ENCODE measurements around the gene SCT.

DNA sequence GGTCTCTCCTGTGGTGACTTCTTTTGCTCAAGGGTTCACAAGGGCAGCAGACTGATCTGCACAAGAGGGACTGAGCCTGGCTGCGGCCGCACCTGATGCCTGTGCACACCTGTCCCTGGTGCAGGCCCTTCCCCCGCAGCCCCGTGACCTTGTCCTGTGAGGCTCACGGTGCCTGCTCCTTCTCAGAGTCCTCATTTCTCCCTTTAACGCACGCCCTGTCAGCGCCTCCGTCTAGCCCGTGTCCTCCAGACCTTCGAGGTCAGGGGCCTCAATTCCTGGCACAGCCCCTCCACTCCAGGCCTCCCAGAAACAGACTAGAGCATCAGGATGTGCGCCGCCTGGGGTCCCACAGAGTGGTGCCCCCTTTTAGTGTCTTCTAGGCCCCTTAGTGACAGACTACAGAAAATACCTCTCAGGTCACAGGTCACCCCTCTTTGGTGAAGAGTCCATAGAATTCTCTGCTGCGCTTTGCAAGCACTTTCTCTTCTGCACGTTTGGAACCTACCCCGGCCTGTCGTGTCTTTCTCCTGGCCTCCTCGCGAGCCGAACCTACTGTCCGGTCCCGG is 9.0 kb upstream of the SCT start:
- TF ChIP-seq, protein P1, sequence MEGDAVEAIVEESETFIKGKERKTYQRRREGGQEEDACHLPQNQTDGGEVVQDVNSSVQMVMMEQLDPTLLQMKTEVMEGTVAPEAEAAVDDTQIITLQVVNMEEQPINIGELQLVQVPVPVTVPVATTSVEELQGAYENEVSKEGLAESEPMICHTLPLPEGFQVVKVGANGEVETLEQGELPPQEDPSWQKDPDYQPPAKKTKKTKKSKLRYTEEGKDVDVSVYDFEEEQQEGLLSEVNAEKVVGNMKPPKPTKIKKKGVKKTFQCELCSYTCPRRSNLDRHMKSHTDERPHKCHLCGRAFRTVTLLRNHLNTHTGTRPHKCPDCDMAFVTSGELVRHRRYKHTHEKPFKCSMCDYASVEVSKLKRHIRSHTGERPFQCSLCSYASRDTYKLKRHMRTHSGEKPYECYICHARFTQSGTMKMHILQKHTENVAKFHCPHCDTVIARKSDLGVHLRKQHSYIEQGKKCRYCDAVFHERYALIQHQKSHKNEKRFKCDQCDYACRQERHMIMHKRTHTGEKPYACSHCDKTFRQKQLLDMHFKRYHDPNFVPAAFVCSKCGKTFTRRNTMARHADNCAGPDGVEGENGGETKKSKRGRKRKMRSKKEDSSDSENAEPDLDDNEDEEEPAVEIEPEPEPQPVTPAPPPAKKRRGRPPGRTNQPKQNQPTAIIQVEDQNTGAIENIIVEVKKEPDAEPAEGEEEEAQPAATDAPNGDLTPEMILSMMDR (conservative IDR thresholded peaks at IDR 0.05; ENCODE audit: low read depth in 2 of 2), result no peak
- no peak for TF ChIP-seq POLR2AphosphoS5 (IDR thresholded peaks at IDR 0.05; ENCODE audit: low read depth)
- no peak for TF ChIP-seq NANOG (IDR thresholded peaks at IDR 0.05; ENCODE audit: borderline replicate concordance)
- TF ChIP-seq EZH2 (IDR thresholded peaks at IDR 0.05; ENCODE audit: low read depth, unreplicated experiment), result peak; percentile 61
- no peak for TF ChIP-seq ETS1 (IDR thresholded peaks at IDR 0.05)
- TF ChIP-seq, protein P2, sequence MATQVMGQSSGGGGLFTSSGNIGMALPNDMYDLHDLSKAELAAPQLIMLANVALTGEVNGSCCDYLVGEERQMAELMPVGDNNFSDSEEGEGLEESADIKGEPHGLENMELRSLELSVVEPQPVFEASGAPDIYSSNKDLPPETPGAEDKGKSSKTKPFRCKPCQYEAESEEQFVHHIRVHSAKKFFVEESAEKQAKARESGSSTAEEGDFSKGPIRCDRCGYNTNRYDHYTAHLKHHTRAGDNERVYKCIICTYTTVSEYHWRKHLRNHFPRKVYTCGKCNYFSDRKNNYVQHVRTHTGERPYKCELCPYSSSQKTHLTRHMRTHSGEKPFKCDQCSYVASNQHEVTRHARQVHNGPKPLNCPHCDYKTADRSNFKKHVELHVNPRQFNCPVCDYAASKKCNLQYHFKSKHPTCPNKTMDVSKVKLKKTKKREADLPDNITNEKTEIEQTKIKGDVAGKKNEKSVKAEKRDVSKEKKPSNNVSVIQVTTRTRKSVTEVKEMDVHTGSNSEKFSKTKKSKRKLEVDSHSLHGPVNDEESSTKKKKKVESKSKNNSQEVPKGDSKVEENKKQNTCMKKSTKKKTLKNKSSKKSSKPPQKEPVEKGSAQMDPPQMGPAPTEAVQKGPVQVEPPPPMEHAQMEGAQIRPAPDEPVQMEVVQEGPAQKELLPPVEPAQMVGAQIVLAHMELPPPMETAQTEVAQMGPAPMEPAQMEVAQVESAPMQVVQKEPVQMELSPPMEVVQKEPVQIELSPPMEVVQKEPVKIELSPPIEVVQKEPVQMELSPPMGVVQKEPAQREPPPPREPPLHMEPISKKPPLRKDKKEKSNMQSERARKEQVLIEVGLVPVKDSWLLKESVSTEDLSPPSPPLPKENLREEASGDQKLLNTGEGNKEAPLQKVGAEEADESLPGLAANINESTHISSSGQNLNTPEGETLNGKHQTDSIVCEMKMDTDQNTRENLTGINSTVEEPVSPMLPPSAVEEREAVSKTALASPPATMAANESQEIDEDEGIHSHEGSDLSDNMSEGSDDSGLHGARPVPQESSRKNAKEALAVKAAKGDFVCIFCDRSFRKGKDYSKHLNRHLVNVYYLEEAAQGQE (IDR thresholded peaks at IDR 0.05; ENCODE audit: unreplicated experiment), result no peak
- no peak for TF ChIP-seq EZH2phosphoT487 (IDR thresholded peaks at IDR 0.05; ENCODE audit: unreplicated experiment)
- TF ChIP-seq CREB1 (CRISPR knock-in tag; IDR thresholded peaks at IDR 0.05; ENCODE audit: low read depth), result no peak
- TF ChIP-seq STAT1 (IDR thresholded peaks at IDR 0.05; ENCODE audit: unreplicated experiment), result no peak
- no peak for TF ChIP-seq ZNF331 (CRISPR knock-in tag; IDR thresholded peaks at IDR 0.05; ENCODE audit: low read depth)
- TF ChIP-seq JUNB (IDR thresholded peaks at IDR 0.05; ENCODE audit: unreplicated experiment), result no peak
- no peak for TF ChIP-seq ZNF114 (CRISPR knock-in tag; IDR thresholded peaks at IDR 0.05)
- TF ChIP-seq, protein P3, sequence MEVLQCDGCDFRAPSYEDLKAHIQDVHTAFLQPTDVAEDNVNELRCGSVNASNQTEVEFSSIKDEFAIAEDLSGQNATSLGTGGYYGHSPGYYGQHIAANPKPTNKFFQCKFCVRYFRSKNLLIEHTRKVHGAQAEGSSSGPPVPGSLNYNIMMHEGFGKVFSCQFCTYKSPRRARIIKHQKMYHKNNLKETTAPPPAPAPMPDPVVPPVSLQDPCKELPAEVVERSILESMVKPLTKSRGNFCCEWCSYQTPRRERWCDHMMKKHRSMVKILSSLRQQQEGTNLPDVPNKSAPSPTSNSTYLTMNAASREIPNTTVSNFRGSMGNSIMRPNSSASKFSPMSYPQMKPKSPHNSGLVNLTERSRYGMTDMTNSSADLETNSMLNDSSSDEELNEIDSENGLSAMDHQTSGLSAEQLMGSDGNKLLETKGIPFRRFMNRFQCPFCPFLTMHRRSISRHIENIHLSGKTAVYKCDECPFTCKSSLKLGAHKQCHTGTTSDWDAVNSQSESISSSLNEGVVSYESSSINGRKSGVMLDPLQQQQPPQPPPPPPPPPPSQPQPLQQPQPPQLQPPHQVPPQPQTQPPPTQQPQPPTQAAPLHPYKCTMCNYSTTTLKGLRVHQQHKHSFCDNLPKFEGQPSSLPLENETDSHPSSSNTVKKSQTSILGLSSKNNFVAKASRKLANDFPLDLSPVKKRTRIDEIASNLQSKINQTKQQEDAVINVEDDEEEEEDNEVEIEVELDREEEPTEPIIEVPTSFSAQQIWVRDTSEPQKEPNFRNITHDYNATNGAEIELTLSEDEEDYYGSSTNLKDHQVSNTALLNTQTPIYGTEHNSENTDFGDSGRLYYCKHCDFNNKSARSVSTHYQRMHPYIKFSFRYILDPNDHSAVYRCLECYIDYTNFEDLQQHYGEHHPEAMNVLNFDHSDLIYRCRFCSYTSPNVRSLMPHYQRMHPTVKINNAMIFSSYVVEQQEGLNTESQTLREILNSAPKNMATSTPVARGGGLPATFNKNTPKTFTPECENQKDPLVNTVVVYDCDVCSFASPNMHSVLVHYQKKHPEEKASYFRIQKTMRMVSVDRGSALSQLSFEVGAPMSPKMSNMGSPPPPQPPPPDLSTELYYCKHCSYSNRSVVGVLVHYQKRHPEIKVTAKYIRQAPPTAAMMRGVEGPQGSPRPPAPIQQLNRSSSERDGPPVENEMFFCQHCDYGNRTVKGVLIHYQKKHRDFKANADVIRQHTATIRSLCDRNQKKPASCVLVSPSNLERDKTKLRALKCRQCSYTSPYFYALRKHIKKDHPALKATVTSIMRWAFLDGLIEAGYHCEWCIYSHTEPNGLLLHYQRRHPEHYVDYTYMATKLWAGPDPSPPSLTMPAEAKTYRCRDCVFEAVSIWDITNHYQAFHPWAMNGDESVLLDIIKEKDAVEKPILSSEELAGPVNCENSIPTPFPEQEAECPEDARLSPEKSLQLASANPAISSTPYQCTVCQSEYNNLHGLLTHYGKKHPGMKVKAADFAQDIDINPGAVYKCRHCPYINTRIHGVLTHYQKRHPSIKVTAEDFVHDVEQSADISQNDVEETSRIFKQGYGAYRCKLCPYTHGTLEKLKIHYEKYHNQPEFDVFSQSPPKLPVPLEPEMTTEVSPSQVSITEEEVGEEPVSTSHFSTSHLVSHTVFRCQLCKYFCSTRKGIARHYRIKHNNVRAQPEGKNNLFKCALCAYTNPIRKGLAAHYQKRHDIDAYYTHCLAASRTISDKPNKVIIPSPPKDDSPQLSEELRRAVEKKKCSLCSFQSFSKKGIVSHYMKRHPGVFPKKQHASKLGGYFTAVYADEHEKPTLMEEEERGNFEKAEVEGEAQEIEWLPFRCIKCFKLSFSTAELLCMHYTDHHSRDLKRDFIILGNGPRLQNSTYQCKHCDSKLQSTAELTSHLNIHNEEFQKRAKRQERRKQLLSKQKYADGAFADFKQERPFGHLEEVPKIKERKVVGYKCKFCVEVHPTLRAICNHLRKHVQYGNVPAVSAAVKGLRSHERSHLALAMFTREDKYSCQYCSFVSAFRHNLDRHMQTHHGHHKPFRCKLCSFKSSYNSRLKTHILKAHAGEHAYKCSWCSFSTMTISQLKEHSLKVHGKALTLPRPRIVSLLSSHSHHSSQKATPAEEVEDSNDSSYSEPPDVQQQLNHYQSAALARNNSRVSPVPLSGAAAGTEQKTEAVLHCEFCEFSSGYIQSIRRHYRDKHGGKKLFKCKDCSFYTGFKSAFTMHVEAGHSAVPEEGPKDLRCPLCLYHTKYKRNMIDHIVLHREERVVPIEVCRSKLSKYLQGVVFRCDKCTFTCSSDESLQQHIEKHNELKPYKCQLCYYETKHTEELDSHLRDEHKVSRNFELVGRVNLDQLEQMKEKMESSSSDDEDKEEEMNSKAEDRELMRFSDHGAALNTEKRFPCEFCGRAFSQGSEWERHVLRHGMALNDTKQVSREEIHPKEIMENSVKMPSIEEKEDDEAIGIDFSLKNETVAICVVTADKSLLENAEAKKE (CRISPR knock-in tag; IDR thresholded peaks at IDR 0.05), result no peak

All from GM23338 (cell line).